GM23338 (cell line): ENCODE results near the gene CD180. TPM values are rescaled to one million over a fixed set of nuclear protein-coding genes. Genes with fewer than 3 reads are reported as not detected.

Experiments used
- ATAC-seq: fragments of 200-7000 bp; cut with Tn5 transposase; 3 replicates; pipeline ENCODE4 v1.9.1; 2020
- DNase-seq: peaks from one replicate; pipeline ENCODE4 v3.0.0-alpha.2; 2015; ENCODE audit warnings: low spot score
- H2AFZ ChIP-seq: fragments of 200-600 bp; sonication (generic); 2 replicates; pipeline ENCODE4 v1.8.0; 2016; ENCODE audit warnings: antibody characterized with exemption, mild to moderate bottlenecking, moderate library complexity
- H3F3A ChIP-seq: fragments of 200-600 bp; sonication (generic); replicated peaks from 2 replicates; pipeline ENCODE4 v1.8.0; 2017; ENCODE audit warnings: antibody characterized with exemption, mixed run types, low read depth
- H3K27ac ChIP-seq: fragments of 200-600 bp; sonication (generic); 2 replicates; pipeline ENCODE4 v1.6.1; 2016; ENCODE audit warnings: low read depth
- H3K27me3 ChIP-seq: fragments of 200-600 bp; sonication (generic); 2 replicates; pipeline ENCODE4 v1.8.0; 2016; ENCODE audit warnings: mild to moderate bottlenecking, mixed run types, moderate library complexity; ENCODE audit not compliant: insufficient read depth
- H3K36me3 ChIP-seq: fragments of 200-600 bp; sonication (generic); 2 replicates; pipeline ENCODE4 v1.8.0; 2016; ENCODE audit warnings: mild to moderate bottlenecking; ENCODE audit not compliant: insufficient read depth
- H3K4me1 ChIP-seq: fragments of 200-600 bp; sonication (generic); 2 replicates; pipeline ENCODE4 v1.8.0; 2016; ENCODE audit warnings: mild to moderate bottlenecking, moderate library complexity; ENCODE audit not compliant: insufficient read depth
- H3K4me2 ChIP-seq: fragments of 200-600 bp; sonication (generic); 2 replicates; pipeline ENCODE4 v1.7.1; 2017; ENCODE audit warnings: mixed run types
- H3K4me3 ChIP-seq: fragments of 200-600 bp; sonication (generic); 2 replicates; pipeline ENCODE4 v1.6.1; 2016; ENCODE audit warnings: mixed run types
- H3K79me2 ChIP-seq: fragments of 200-600 bp; sonication (generic); replicated peaks from 2 replicates; pipeline ENCODE4 v1.8.0; 2017; ENCODE audit warnings: mild to moderate bottlenecking; ENCODE audit not compliant: insufficient read depth
- H3K9me2 ChIP-seq: fragments of 200-600 bp; sonication (generic); 2 replicates; pipeline ENCODE4 v1.8.0; 2017; ENCODE audit not compliant: insufficient read depth
- H4K20me1 ChIP-seq: fragments of 200-600 bp; sonication (generic); replicated peaks from 2 replicates; pipeline ENCODE4 v1.8.0; 2017; ENCODE audit warnings: mild to moderate bottlenecking; ENCODE audit not compliant: insufficient read depth
- H3K27ac Mint-ChIP-seq: 2 replicates; pipeline ENCODE4 v1.8.0; 2020; ENCODE audit warnings: inconsistent platforms, mild to moderate bottlenecking, moderate library complexity, mixed read lengths
- H3K27me3 Mint-ChIP-seq: 3 replicates; pipeline ENCODE4 v1.8.0; 2022; ENCODE audit warnings: low read depth, mild to moderate bottlenecking, moderate library complexity, mixed read lengths, inconsistent platforms; ENCODE audit not compliant: insufficient read depth, poor library complexity
- H3K36me3 Mint-ChIP-seq: 3 replicates; pipeline ENCODE4 v1.8.0; 2021; ENCODE audit warnings: low read depth, mild to moderate bottlenecking, inconsistent platforms, moderate library complexity, mixed read lengths
- H3K4me1 Mint-ChIP-seq: 3 replicates; pipeline ENCODE4 v1.8.0; 2020; ENCODE audit warnings: mild to moderate bottlenecking, inconsistent platforms, mixed read lengths
- H3K4me3 Mint-ChIP-seq: 3 replicates; pipeline ENCODE4 v1.8.0; 2021; ENCODE audit warnings: moderate library complexity, mild to moderate bottlenecking, inconsistent platforms, mixed read lengths
- H3K9me3 Mint-ChIP-seq: 3 replicates; pipeline ENCODE4 v1.8.0; 2020; ENCODE audit warnings: moderate library complexity, mild to moderate bottlenecking, inconsistent platforms, mixed read lengths
- CREB1 ChIP-seq: fragments of 250-450 bp; sonication (Bioruptor Pico); IDR thresholded peaks from 2 replicates; pipeline ENCODE4 v1.5.0; 2020; ENCODE audit warnings: low read depth, mild to moderate bottlenecking, moderate library complexity
- CTCF ChIP-seq, 2 experiments: fragments of 200-600 bp in 1 of 2; sonication (generic) in 1 of 2; conservative IDR thresholded peaks; 2 replicates each; pipeline versions ENCODE4 v1.5.1 to v1.6.1; 2016 to 2017; ENCODE audit warnings: antibody characterized with exemption in 2 of 2, low read depth in 2 of 2, mild to moderate bottlenecking in 2 of 2, moderate library complexity in 1 of 2
- EZH2 ChIP-seq: fragments of 200-600 bp; sonication (generic); IDR thresholded peaks from one replicate; pipeline ENCODE4 v1.8.0; 2017; ENCODE audit warnings: antibody characterized with exemption, mild to moderate bottlenecking, low read depth; ENCODE audit not compliant: unreplicated experiment
- JUNB ChIP-seq: IDR thresholded peaks from one replicate; pipeline ENCODE4 v1.6.1; 2016; ENCODE audit warnings: antibody characterized with exemption; ENCODE audit not compliant: unreplicated experiment
- NANOG ChIP-seq: IDR thresholded peaks from 2 replicates; pipeline ENCODE4 v1.6.1; 2016; ENCODE audit warnings: antibody characterized with exemption, borderline replicate concordance
- REST ChIP-seq: IDR thresholded peaks from one replicate; pipeline ENCODE4 v1.6.1; 2018; ENCODE audit warnings: antibody characterized with exemption; ENCODE audit not compliant: unreplicated experiment
- STAT1 ChIP-seq: IDR thresholded peaks from one replicate; pipeline ENCODE4 v1.6.1; 2016; ENCODE audit warnings: antibody characterized with exemption; ENCODE audit not compliant: unreplicated experiment
- ZNF114 ChIP-seq: fragments of 250-450 bp; sonication (Bioruptor Pico); IDR thresholded peaks from 2 replicates; pipeline ENCODE4 v1.5.0; 2020; ENCODE audit warnings: mild to moderate bottlenecking, moderate library complexity
- ZNF331 ChIP-seq: fragments of 250-450 bp; sonication (Bioruptor Pico); IDR thresholded peaks from 2 replicates; pipeline ENCODE4 v1.5.0; 2020; ENCODE audit warnings: low read depth, mild to moderate bottlenecking, moderate library complexity
- polyA plus RNA-seq: library from polyadenylated mRNA; unstranded; fragments of >200 nt; fragmentation: Nextera tagmentation; extraction: Ambion mirVana; gene quantifications from 2 replicates; pipeline ENCODE4 v1.2.1, GENCODE V29; 2016
- total RNA-seq: library from RNA; depleted of rRNA; stranded (reverse); fragments of >200 nt; shearing (Covaris generic); gene quantifications from 2 replicates; pipeline ENCODE4 v1.2.3, GENCODE V29; 2014

Gene CD180
- total and polyA plus RNA-seq, 2 experiments from 2014 or later, result not detected

- TF ChIP-seq STAT1 (no peak), ZNF114 (no peak)
Observed at GRCh38 chr5:67197536-67197935, 937 bp upstream of the CD180 start (continued).

- Mint-ChIP-seq H3K4me1 (peaks cover 4% of the 10 kb centered on the region), H3K36me3 (peaks cover 6% of the 10 kb centered on the region; the same call in 2 of the 3 replicates), H3K4me3 (no peak overlapping the region), H3K27me3 (peaks cover 5% of the 10 kb centered on the region), H3K9me3 (peaks cover 9% of the 10 kb centered on the region), H3K27ac (no peak overlapping the region)
- Histone ChIP-seq H3K36me3 (no peaks in the 10 kb centered on the region), H2AFZ (no peak overlapping the region), H3K27ac (no peak overlapping the region), H3K4me3 (no peak overlapping the region), H3F3A (no peaks in the 10 kb centered on the region), H3K27me3 (no peaks in the 10 kb centered on the region), H3K79me2 (no peaks in the 10 kb centered on the region), H3K4me1 (0 out of 2 replicates have a peak, but pooled peaks cover 6% of the 10 kb centered on the region), H4K20me1 (no peaks in the 10 kb centered on the region), H3K4me2 (no peak overlapping the region), H3K9me2 (peaks cover 4% of the 10 kb centered on the region; the same call in 1 of the 2 replicates)
- ATAC-seq (no peak), DNase-seq (no peak)
- TF ChIP-seq JUNB (no peak), NANOG (no peak), EZH2 (no peak), REST (no peak), STAT1 (no peak), CREB1 (no peak), ZNF331 (CRISPR knock-in tag) (no peak)
Observed at GRCh38 chr5:67195406-67196275, 958 bp downstream of the CD180 start.

DNA sequence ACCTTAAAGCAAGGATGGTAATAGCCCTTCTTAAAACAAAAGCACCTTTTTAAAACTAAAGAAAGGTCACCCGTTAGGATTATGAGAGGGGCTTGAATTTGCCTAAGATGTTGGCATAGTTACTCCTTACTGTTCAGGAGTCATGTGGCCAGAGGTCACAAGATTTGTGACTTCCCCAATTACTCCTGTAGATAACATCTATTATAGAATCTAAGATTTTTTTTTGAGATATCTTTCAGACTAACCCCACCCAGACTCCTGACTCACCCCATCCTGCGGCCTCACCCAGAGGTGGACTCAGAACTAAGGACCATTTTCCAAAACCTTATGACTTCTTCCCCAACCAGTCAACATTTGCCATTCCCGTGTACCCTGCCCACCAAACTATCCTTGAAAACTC is 2.4 kb downstream of the CD180 start:
- no peak overlapping the region for H3K4me3 ChIP-seq
- H2AFZ ChIP-seq, result no peak overlapping the region
- H3K27me3 ChIP-seq, result no peaks in the 10 kb centered on the region
- no peaks in the 10 kb centered on the region for H3F3A ChIP-seq
- no peak overlapping the region for H3K4me2 ChIP-seq
- no peaks in the 10 kb centered on the region for H3K79me2 ChIP-seq
- TF ChIP-seq CTCF (conservative IDR thresholded peaks at IDR 0.05; ENCODE audit: low read depth in 2 of 2), result no peak
- peaks cover 5% of the 10 kb centered on the region for H3K27me3 Mint-ChIP-seq
- no peak overlapping the region for H3K27ac Mint-ChIP-seq
- ATAC-seq (no peak), DNase-seq (no peak)
- H3K4me3 Mint-ChIP-seq, result no peak overlapping the region
- no peaks in the 10 kb centered on the region for H3K36me3 ChIP-seq
- peaks cover 4% of the 10 kb centered on the region; the same call in 1 of the 2 replicates for H3K9me2 ChIP-seq
- H4K20me1 ChIP-seq, result no peaks in the 10 kb centered on the region
- peaks cover 6% of the 10 kb centered on the region; the same call in 2 of the 3 replicates for H3K36me3 Mint-ChIP-seq
- peaks cover 10% of the 10 kb centered on the region for H3K4me1 Mint-ChIP-seq
- H3K27ac ChIP-seq, result no peak overlapping the region
- peaks cover 9% of the 10 kb centered on the region for H3K9me3 Mint-ChIP-seq
- 0 out of 2 replicates have a peak, but pooled peaks cover 6% of the 10 kb centered on the region for H3K4me1 ChIP-seq
